ENCODE measurements around the gene NELFA. TPM values are rescaled to one million over a fixed set of nuclear protein-coding genes. Genes with fewer than 3 reads are reported as not detected.
"Not testable (repeated sequence)": the region's sequence is repeated elsewhere in the genome, so short reads cannot be mapped to it uniquely, and the experiment has no call there.

NELFA gene
- total RNA-seq, 2 donors from 2014 or later = 29.5 to 53.3 TPM

DNA sequence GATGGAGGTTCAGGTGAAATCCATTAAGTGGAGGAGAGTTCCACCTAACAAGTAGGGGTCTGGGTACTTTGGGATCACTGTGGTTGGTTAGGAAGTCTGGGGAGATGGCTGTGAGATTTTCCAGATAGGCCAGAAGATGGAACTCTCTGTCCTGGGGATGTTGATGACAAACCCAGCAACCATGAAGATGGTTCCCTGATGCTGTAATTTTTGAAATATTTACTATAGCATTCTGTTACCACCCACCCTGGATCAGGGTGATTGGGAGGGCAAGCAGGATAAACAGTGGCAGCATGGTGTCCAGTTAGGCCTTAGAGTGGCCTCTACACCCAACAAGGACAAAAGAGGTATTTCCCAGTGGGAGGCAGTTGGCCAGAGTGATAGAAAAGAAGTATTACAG lies 15.9 kb upstream of the NELFA start:
- no peak overlapping the region for H3K27ac ChIP-seq
- H3K9me3 ChIP-seq = no peaks in the 10 kb centered on the region
- H3K36me3 ChIP-seq = no peaks in the 10 kb centered on the region
- no peak overlapping the region for H3K4me3 ChIP-seq
- no peaks in the 10 kb centered on the region for H3K27me3 ChIP-seq (replicated peaks; ENCODE audit: insufficient read depth)
- no peak for DNase-seq (ENCODE audit: low spot score)
- TF ChIP-seq, protein P1, sequence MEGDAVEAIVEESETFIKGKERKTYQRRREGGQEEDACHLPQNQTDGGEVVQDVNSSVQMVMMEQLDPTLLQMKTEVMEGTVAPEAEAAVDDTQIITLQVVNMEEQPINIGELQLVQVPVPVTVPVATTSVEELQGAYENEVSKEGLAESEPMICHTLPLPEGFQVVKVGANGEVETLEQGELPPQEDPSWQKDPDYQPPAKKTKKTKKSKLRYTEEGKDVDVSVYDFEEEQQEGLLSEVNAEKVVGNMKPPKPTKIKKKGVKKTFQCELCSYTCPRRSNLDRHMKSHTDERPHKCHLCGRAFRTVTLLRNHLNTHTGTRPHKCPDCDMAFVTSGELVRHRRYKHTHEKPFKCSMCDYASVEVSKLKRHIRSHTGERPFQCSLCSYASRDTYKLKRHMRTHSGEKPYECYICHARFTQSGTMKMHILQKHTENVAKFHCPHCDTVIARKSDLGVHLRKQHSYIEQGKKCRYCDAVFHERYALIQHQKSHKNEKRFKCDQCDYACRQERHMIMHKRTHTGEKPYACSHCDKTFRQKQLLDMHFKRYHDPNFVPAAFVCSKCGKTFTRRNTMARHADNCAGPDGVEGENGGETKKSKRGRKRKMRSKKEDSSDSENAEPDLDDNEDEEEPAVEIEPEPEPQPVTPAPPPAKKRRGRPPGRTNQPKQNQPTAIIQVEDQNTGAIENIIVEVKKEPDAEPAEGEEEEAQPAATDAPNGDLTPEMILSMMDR (IDR thresholded peaks at IDR 0.05) = no peak
- TF ChIP-seq POLR2AphosphoS5 (IDR thresholded peaks at IDR 0.05) = no peak
- no peak for TF ChIP-seq POLR2A (IDR thresholded peaks at IDR 0.05)
- no peaks in the 10 kb centered on the region for H3K4me1 ChIP-seq (replicated peaks)
- intact Hi-C loops (cut with DNase I) = no loop called here

DNA sequence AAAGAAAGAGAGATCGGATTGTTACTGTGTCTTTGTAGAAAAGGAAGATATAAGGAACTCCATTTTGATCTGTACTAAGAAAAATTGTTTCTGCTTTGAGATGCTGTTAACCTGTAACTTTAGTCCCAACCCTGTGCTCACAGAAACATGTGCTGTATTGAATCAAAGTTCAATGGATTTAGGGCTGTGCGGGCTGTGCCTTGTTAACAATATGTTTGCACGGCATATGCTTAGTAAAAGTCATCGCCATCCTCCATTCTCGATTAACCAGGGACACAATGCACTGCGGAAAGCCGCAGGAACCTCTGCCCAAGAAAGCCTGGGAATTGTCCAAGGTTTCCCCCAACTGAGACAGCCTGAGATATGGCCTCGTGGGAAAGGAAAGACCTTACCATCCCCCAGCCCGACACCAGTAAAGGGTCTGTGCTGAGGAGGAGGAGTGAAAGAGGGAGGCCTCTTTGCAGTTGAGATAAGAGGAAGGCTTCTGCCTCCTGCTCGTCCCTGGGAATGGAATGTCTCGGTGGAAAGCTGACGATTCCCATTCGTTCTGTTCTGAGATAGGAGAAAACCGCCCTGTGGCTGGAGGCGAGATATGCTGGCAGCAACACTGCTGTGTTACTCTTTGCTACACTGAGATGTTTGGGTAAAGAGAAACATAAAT lies 12.7 kb upstream of the NELFA start:
- H3K36me3 ChIP-seq; intact Hi-C loops (cut with DNase I); H3K4me1 ChIP-seq (replicated peaks); H3K27me3 ChIP-seq (replicated peaks; ENCODE audit: insufficient read depth); H3K27ac ChIP-seq; H3K9me3 ChIP-seq; H3K4me3 ChIP-seq; DNase-seq (ENCODE audit: low spot score): not testable (repeated sequence)
- 24% methylated on average over 15 of the region's 15 CpGs for WGBS

DNA sequence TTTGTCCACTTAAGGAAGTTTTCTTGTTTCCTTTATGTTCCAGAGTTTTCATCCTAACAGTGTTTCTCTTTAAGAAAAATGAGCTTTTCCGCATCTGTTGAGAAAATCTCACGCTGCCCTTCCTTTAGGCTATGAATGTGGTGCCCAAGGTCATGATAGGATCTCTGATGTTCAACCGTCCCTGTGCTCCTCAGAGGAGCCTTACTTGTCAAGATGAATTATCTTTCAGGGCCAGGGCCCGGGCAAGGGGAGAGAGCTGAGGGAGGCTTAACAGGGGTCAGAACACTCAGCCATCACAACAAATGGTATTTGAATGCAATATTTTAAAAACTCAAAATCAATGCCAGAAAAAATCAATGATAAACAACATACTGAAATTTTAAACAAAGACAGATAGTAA lies 6.2 kb upstream of the NELFA start:
- Histone ChIP-seq H3K36me3 (no peaks in the 10 kb centered on the region), H3K9me3 (no peaks in the 10 kb centered on the region), H3K27ac (no peak overlapping the region), H3K4me1 (replicated peaks) (no peaks in the 10 kb centered on the region), H3K4me3 (no peak overlapping the region), H3K27me3 (replicated peaks; ENCODE audit: insufficient read depth) (no peaks in the 10 kb centered on the region)
- WGBS = 72% methylated on average over 4 of the region's 4 CpGs
- no peak for DNase-seq (ENCODE audit: low spot score)
- intact Hi-C loops (cut with DNase I) = no loop called here
- TF ChIP-seq POLR2A (IDR thresholded peaks at IDR 0.05) = no peak
- TF ChIP-seq, protein P1 (IDR thresholded peaks at IDR 0.05) = no peak
- no peak for TF ChIP-seq POLR2AphosphoS5 (IDR thresholded peaks at IDR 0.05)

DNA sequence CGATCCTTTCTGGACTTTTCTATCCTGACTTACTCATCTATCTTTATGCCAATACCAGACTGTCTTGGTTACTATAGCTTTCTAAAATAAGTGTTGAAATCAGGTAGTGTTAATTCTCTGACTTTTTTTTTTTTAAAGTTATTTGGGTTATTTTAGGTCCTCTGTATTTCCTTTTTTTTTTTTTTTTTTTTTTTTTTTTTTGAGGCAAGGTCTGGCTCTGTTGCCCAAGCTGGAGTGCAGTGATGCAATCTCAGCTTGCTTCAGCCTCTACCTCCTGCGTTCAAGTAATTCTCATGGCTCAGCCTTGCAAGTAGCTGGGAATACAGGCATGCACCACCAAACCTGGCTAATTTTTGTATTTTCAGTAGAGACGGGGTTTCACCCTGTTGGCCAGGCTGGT lies 2.8 kb upstream of the NELFA start:
- Histone ChIP-seq H3K27ac (no peak overlapping the region), H3K36me3 (no peaks in the 10 kb centered on the region), H3K9me3 (no peaks in the 10 kb centered on the region), H3K27me3 (replicated peaks; ENCODE audit: insufficient read depth) (no peaks in the 10 kb centered on the region), H3K4me3 (no peak overlapping the region), H3K4me1 (replicated peaks) (no peaks in the 10 kb centered on the region)
- WGBS = 91% methylated on average over 3 of the region's 3 CpGs
- DNase-seq (ENCODE audit: low spot score) = no peak
- TF ChIP-seq POLR2A (IDR thresholded peaks at IDR 0.05) (no peak), POLR2AphosphoS5 (IDR thresholded peaks at IDR 0.05) (no peak)
- TF ChIP-seq, protein P1 (IDR thresholded peaks at IDR 0.05) = no peak
- intact Hi-C loops (cut with DNase I) = no loop called here

DNA sequence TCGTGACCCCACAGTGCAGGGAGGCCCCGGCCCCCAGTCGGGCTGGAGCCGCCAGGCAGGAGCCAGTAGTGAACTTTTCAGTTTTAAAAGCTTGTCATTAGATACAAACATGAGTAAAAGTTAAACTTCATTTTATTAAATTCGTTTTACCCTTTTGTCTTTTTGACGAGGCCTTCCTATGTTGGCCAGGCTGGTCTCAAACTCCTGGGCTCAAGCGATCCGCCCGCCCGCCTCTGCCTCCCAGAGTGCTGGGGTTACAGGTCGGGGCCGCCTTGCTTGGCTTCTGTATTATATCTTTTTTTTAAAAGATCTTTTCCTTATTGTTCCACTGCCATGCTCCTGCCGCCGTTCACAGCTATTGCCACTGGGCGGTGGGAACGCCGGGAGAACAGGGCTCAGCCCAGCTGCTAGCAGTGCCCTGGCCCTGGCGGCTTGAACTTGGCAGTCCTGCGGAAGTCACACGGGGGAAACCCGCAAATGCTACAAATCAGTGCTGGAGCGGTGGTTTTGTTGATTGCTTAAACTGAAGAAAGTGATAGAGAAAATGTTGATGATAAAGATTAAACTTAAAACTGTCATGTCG lies 968 bp upstream of the NELFA start:
- DNase-seq (ENCODE audit: low spot score) = peak; percentile 21
- 5% methylated on average over 23 of the region's 23 CpGs for WGBS
- H3K4me3 ChIP-seq = peak overlapping the region; percentile 82 to 99
- H3K27me3 ChIP-seq (replicated peaks; ENCODE audit: insufficient read depth) = no peaks in the 10 kb centered on the region
- intact Hi-C loops (cut with DNase I) = no loop called here
- H3K9me3 ChIP-seq = no peaks in the 10 kb centered on the region
- H3K27ac ChIP-seq = peak overlapping the region; percentile 93 to 96
- H3K36me3 ChIP-seq = no peaks in the 10 kb centered on the region
- TF ChIP-seq, protein P1 (IDR thresholded peaks at IDR 0.05) = peak in 1 of 4 experiments; percentile 28
- TF ChIP-seq POLR2A (IDR thresholded peaks at IDR 0.05) = no peak
- H3K4me1 ChIP-seq (replicated peaks) = no peaks in the 10 kb centered on the region
